GM18909 (cell line): ENCODE results near the gene SUCNR1.
A peak's percentile ranks its signal among the peaks of the same experiment; 100 is the strongest.
"Not testable (repeated sequence)": the region's sequence is repeated elsewhere in the genome, so short reads cannot be mapped to it uniquely, and the experiment has no call there.

Source experiments
- ATAC-seq: cut with Tn5 transposase; IDR thresholded peaks from one replicate; pipeline ENCODE4 v1.9.1; 2021; ENCODE audit warnings: mild to moderate bottlenecking; ENCODE audit not compliant: unreplicated experiment, poor library complexity

Gene SUCNR1, protein sequence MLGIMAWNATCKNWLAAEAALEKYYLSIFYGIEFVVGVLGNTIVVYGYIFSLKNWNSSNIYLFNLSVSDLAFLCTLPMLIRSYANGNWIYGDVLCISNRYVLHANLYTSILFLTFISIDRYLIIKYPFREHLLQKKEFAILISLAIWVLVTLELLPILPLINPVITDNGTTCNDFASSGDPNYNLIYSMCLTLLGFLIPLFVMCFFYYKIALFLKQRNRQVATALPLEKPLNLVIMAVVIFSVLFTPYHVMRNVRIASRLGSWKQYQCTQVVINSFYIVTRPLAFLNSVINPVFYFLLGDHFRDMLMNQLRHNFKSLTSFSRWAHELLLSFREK

DNA sequence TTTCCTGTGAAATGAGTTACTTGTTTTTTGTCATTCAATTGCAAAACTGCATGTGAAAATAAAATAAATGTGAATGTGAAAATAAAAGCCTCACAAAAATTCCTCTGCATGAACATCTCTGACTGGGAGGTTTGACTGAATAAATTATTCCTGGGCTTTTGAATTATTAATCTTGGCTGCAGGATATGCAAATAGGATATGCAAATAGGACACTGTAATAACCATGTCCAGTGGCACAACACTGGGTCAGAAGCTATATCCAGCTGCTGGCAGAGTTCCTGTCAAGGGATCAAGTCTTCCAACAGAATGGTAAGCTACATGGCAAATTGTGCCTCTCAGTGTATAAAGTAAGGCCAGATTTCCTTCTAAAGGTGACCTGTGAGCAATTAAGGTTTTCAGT is at the start of gene SUCNR1:
Gene SUCNR1, plus strand, starts transcription at position 246 of the 400 bp plus-strand sequence. CDS start 6,250 bp downstream, outside the sequence.
- ATAC-seq = no peak

DNA sequence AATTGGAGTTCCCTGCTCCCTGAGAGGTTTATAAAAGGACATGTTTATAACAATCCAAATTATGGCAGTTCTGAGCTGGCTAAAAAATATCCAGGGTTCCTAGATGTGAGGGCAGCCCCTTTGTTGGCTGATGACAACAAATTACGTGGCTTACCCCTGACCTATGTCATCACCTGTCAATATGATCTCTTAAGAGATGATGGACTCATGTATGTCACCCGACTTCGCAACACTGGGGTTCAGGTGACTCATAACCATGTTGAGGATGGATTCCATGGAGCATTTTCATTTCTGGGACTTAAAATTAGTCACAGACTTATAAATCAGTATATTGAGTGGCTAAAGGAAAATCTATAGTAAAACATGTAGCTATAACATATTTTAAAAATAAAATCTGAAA is 45.6 kb upstream of the SUCNR1 start:
- ATAC-seq = no peak

DNA sequence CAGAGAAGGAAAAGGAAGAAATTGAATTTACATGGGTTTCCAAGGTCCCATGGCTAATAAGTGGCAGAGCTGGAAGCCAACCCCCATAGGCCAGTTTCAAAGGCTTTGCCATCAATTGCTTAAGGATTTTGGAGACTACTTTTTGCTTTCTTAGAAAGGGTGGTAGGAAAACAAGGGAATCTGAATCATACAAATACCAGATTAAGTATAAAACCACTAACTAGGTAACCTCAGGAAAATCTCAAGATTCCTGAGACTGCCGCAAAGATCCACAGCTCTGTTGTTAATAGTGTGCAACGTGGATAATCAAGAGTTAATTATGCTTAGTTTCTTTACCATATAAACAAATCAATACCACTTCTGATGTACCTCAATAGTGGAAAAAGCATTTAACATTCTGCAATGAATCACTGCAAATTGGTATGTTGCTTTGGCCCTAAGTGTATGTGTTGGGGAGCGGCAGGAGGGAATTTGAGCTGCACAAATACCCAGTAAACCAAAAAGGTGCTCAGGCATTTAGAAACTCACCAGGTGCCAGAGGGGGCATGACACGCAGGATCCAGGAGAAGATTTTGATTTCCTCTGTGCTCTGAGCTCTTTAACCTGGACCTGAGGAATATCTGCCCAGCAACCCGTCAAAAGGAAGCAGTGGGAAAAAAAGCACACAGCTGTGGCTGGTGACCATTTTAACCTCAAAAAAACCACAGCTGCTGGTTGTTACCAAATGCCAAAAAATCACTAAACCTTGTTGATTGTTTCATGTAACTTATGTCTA is 37.5 kb upstream of the SUCNR1 start:
- ATAC-seq = no peak

DNA sequence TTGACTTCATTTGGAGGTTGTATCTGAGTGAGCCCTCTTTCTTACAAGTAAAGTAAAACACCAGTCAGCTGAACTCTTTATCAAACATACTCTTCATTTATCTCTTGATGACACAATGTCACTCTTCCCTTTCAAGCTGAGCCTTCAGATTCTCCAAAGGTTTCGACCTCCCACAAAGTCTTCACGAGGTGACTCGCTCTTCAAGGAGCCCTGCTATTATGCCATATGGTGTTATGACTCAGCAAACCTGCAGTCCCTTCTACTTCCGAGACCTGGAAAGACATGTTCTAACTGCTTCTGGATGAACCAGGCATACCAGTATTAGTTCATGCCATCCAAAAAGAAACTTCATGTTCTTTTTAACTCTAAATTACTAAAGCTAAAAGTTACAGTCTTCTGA is 36.4 kb upstream of the SUCNR1 start:
- ATAC-seq = no peak

DNA sequence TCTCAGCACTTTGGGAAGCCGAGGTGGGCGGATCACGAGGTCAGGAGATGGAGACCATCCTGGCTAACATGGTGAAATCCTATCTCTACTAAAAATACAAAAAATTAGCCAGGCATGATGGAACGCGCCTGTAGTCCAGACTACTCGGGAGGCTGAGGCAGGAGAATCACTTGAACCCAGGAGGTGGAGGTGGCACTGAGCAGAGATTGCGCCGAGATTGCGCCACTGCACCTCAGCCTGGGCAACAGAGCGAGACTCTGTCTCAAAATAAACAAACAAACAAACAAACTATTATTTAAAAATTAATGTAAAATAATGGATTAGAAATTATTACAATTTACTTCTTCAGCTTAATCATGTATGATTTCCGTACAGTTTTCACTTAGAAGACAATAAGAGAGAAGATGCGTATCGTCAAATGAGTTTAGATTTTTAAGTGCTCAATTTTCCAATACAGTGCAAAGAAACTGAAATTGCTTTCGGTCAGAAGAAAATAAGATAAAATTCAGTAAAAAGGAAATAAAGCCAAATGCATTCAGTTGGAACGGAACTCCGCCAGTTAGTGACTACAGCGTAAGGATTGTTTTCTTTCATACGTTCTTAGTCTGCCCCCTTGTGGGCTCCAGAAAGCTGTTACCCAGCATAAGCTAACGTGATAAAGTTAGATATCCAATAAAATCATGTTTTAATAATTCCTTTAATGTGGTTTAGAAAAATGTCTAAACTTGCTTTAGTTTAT is 34.7 kb upstream of the SUCNR1 start:
- peak; percentile 79 for ATAC-seq

DNA sequence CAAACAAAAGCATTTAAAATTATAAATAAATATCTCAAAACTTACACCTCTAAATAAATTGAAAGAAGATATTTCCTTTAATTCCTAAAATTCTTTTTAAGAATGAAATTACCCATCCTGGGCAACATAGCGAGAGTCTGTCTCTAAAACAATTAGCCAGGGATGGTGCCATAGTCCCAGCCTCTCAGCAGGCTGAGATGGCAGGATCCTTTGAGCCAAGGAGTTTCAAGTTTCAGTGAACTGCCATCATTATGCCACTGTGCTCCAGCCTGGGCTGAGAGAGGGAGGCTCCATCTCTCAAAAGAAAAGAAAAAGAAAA is 34.2 kb upstream of the SUCNR1 start:
- ATAC-seq = no peak

DNA sequence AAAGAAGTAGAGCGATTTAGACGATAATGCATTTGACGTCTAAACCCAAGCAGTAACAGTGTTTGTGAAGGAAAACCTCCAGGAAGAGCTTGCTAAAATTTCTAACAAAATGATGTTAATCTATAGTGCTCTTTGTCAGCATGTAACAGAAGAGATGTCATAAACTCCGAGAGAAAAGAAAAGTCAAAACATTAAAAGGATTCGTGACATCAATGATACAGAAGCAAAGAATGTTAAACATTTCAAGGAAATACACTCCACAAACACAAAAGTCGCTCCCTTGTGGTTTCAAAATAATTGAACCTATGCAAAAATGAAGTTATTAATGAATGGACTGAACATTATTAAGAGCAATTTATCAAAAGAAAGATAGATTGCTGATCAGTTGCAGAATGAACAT is 31.6 kb upstream of the SUCNR1 start:
- ATAC-seq = no peak

DNA sequence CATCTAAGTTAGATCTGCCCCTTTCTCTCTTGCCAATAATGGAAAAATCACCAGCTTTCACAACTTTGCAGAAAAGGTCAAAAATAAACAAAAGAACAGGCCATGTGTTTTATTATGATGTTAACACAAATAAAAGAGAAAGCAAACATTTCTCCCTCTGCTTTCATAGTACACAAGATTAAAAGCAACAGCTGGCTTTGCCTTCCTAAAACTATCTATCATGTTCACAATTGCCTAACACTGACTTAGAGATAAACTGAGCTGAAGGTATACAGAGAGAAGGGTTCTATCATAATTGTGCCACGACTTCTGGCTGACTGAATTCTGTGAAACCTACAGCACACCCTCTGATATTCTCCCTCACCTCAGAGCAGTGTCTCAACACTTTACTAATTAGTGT is 30.2 kb upstream of the SUCNR1 start:
- ATAC-seq = no peak

DNA sequence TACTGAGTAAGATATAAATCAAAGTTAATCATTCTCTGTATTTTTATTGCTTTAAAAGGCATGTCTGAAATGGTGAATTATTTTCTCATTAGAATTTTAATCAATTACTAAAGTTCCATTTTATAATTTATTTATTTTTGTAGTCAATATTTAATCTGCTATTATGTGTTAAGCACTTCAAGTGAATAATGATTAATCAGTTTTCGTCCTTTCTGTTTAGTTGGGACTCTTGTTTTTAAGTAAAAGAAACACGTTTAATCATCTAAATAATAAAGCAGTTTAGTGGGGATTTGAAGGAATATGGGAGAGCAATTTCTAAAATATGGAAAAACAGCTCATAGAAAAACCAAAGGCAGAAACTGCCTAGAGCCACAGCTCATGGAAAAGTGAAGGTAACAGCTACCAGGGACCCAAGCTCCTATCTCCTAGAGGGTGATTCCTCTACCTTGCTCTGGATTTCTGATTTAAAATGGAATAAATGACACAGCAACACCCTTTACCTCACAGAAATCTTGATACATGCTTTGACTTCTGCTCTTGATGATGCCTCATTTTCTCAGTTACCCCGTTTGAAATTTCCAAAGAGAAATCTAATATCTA is 28.0 kb upstream of the SUCNR1 start:
- ATAC-seq = no peak

DNA sequence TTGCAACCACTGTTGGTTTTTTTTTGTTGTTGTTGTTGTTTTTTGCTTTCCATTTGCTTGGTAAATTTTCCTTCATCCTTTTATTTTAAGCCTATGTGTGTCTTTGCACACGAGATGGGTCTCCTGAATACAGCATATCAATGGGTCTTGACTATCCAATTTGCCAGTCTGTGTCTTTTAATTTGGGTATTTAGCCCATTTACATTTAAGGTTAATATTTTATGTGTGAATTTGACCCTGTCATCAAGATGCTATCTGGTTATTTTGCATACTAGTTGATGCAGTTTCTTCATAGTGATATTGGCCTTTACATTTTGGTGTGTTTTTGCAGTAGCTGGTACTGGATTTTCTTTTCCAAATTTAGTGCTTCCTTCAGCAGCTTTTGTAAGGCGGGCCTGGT is 23.4 kb upstream of the SUCNR1 start:
- ATAC-seq = not testable (repeated sequence)

DNA sequence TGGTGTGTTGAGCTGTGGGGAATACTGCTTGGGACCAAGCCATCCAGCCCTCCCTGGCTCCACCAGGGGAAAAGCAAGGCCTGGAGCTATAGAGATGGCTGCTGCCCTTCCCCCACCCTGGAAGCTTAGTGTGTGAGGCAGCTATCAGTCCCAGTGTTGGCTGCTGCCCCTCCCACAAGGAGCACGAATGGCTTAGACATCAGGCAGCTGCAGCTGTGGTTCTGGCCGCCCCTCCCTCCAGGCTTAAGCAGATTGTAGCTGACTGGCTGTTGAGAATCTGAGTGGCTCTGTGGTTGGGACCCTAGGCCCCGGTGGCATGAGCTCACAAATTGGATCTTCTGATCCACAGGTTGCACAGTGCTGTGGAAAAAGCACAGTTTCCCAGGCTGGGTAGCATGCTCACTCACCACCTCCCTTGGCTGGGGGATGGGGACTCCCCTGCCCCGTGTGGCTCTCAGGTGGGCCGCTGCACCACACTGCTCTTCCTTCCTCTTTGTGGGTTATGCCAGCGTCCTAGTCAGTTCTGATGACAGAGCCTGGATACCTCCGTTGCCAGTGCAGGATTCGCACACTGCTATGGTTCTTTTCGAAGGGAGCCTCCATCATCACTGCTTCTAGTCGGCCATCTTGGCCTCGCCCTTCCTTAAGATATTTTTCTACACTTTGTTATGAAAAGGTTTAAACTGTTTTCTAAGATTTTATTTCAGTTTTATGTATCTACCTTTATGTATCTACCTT is 21.2 kb upstream of the SUCNR1 start:
- no peak for ATAC-seq

DNA sequence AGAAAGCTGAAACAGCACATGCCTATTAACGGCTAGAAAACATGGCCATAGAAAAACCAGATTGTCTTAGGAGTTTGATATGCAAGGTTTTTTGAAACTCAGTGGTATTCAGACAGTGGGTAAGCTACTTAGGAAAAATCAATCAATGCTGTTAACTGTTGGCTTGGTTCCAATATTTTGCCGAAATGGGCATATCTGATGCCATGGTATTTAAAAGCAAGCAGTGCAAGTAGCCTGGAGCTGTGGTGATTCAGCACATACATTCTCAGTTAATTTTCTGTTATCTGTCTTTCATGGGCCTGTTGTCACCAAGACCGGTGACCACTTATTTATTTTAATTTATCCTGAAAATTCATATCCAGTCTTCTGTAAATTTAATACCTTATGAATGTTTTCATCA is 17.3 kb upstream of the SUCNR1 start:
- no peak for ATAC-seq

DNA sequence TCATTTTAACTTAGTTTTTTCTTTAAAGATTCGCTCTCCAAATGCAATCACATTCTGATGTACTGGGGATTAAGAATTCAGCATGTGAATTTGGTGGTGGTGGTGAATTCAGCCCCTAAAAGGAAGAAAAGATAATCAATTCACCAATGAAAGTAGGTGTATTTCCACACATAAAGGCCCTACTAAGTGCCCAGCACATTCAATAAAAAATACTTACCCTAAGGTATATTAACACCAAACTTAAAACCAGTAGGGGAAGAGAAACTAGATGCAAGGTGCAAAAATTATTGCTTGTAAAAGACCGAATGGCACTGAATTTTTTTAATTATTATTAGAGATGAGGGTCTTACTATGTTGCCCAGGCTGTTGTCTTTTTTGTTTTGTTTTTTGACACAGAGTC is 16.8 kb upstream of the SUCNR1 start:
- ATAC-seq = no peak

DNA sequence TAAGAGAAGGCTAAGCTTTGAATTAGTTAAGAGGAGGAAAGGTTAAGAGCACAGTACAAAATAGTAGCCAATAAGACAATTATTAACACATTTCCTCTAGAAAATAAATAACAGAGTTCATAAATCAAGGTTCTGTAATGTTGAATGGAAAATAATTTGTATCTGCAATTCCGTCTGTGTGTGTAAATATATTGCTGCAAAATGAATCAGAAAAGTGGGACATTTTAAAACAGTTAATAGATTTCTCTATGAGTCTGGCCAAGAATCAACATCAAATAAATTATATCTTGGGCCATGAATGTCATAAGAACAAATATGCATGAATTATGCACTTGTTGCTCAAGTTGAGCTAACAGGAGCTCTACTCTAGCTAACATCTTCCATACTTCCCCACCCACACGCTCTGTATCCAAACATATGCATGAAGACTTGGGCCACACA is 14.2 kb upstream of the SUCNR1 start:
- no peak for ATAC-seq

DNA sequence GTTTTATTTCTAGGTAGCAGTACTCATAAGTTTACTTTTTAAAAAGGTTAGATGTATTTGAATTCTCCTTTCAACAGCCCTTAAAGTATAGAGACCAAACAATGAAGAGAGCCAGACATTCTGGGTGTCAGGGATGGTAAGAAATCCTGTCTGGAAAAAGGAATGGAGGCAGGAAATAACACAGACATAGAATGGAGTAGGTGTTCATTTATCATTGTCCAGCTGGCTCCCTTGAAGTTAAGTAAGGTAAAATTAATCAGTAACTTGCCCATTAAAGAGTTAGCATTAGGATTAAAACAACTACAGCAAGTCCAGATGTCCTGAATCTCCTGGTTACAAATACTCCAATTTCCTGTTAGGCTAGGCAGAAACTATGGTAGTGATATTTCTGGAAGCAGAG is 13.5 kb upstream of the SUCNR1 start:
- ATAC-seq = no peak

DNA sequence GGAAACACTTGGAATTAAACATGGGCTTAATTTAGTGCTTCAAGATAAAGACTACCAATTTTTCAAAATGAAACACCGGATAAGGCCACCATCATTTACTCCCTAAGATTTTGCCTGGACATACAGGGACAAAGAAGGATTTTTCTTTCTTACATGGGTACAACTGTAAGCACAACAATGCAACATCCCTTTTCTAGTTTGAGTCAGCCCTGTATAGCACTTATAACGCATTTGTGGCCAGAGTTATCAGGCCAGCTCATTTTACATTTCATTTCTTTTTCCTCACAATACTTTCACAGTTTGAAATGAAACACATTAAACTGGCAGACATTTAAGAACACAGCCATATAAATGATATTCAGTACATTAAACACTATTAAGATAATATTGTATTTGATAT is 9.8 kb upstream of the SUCNR1 start:
- no peak for ATAC-seq

DNA sequence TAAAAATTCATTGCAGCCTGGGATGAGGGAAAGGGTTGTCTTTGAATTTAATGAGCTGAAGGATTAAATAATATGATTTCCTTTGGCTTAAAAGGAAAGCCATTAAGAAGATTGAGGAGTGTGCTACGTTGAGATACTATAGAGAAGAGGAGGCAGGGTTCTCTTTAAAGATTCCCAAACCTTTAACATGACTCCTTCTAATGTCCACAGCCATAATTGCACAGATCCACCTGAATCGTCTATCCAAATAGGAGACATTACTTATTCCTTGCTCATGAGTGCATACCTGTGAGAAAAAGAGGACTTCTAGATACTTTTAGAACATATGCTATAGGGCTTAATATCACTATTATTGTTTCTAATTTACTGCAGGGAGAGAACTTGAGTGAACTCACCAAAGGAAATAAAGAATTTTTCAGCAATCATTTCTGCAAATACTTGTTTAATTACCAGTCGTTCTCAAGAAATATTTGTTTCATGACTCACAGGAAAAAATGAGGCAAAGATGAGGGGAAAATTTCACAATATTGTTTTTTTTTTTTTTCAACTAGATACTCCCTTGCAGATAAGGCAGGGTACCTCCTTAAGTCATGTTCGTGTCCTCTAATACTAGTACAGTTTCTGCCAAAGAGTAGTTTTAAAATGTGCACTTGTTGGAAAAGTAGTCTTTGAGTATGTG is 8.9 kb upstream of the SUCNR1 start:
- ATAC-seq = no peak

DNA sequence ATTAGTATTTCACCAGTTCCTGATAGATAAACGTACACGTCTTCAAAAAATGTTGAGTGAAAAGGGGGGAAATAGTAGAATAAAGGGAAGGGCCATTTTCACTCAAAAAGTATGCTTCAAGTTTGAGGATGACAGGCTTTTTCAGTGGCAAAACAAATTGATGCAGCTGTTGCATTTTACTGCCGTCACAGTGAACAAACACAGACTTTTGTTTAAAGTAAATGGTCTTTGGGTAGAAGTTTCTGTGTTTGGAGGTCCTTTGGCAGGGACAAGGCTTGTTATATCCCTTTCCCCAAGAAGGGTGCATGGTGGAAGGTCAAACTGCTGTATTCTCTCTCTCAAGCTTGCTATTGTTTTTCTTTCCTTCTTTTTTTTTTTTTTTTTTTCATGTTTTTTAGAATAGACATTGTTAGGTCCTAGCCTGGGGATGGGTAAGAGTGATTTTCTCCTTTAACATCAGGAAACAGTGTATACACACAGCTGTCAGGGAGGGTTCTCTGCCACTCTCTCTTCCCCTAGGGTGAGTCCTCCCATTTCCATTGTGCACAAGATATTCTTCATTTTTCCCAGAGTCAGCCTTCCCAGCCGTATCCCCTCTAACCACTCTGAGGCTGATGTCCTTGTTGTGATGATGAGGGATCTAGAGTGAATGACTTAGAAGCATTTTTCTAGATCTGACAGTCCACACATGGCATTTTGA is 6.6 kb upstream of the SUCNR1 start:
- ATAC-seq = no peak

DNA sequence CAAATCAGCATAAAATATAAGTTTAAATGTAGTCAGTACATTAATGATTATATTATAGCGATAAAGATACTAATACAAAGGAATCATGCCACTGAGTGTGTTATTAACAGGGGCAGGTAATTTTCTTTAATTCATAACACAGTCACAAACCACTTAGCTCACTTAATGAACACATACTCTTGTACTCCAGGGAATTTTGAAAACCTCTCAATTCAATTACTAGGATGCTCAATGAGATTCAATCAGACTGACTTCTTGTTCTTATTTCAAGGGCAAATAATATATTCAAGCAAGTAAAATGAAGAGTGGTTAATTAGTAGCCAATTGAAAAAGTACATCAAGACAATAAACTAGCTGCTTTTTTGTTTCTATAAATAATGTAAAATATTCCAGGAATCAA is 5.8 kb upstream of the SUCNR1 start:
- no peak for ATAC-seq
